Endodermal cell (in vitro differentiated cells): ENCODE measurements around the gene ZNF81. TPM values are rescaled to one million over a fixed set of nuclear protein-coding genes. Genes with fewer than 3 reads are reported as not detected.
A peak's percentile ranks its signal among the peaks of the same experiment; 100 is the strongest.
"Not testable (repeated sequence)": the region's sequence is repeated elsewhere in the genome, so short reads cannot be mapped to it uniquely, and the experiment has no call there.

Experiments
- DNase-seq: peaks from one replicate; pipeline ENCODE4 v3.0.0-alpha.2; 2017
- H3K27ac ChIP-seq: 2 replicates; pipeline ENCODE4 v1.5.1; 2013; ENCODE audit warnings: mild to moderate bottlenecking, low read depth, low read length, moderate library complexity
- H3K27me3 ChIP-seq: 2 replicates; pipeline ENCODE4 v1.6.1; 2013; ENCODE audit warnings: mild to moderate bottlenecking, low read length, moderate library complexity; ENCODE audit not compliant: insufficient read depth, control insufficient read depth, poor library complexity, severe bottlenecking
- H3K36me3 ChIP-seq: 2 replicates; pipeline ENCODE4 v1.7.0; 2013; ENCODE audit warnings: mild to moderate bottlenecking, low read length, moderate library complexity; ENCODE audit not compliant: control insufficient read depth, insufficient read depth
- H3K4me1 ChIP-seq: one replicate; pipeline ENCODE4 v1.7.0; 2013; ENCODE audit warnings: low read length; ENCODE audit not compliant: control insufficient read depth, insufficient read depth
- H3K4me3 ChIP-seq: 2 replicates; pipeline ENCODE4 v1.5.1; 2013; ENCODE audit warnings: mild to moderate bottlenecking, low read length, moderate library complexity
- H3K9ac ChIP-seq: 2 replicates; pipeline ENCODE4 v1.6.1; 2013; ENCODE audit warnings: mild to moderate bottlenecking, low read length, moderate library complexity; ENCODE audit not compliant: poor library complexity, severe bottlenecking; ENCODE audit errors: extremely low read depth
- H3K9me3 ChIP-seq: 2 replicates; pipeline ENCODE4 v1.6.1; 2013; ENCODE audit warnings: mild to moderate bottlenecking, low read length, moderate library complexity; ENCODE audit not compliant: control insufficient read depth
- H3K27ac Mint-ChIP-seq: 2 replicates; pipeline ENCODE4 v1.8.0; 2020; ENCODE audit warnings: mixed read lengths
- H3K27me3 Mint-ChIP-seq: 2 replicates; pipeline ENCODE4 v1.8.0; 2021; ENCODE audit warnings: mild to moderate bottlenecking, mixed read lengths; ENCODE audit not compliant: insufficient read depth
- H3K36me3 Mint-ChIP-seq: 2 replicates; pipeline ENCODE4 v1.8.0; 2020; ENCODE audit warnings: low read depth, mixed read lengths
- H3K4me1 Mint-ChIP-seq: 2 replicates; pipeline ENCODE4 v1.8.0; 2020; ENCODE audit warnings: mixed read lengths
- H3K4me3 Mint-ChIP-seq: 2 replicates; pipeline ENCODE4 v1.8.0; 2020; ENCODE audit warnings: mild to moderate bottlenecking, moderate library complexity, mixed read lengths
- H3K9me3 Mint-ChIP-seq: 2 replicates; pipeline ENCODE4 v1.8.0; 2020; ENCODE audit warnings: mild to moderate bottlenecking, mixed read lengths
- CTCF ChIP-seq: fragments of 200-600 bp; sonication (generic); conservative IDR thresholded peaks from 2 replicates; pipeline ENCODE4 v1.5.0; 2021; ENCODE audit warnings: antibody characterized with exemption, mild to moderate bottlenecking
- WGBS, 2 experiments: methylation state at CpG; one replicate each; pipeline versions ENCODE4 v1.1.5 to v1.1.7; 2013; ENCODE audit warnings: missing lambda C conversion rate in 2 of 2, mixed read lengths in 1 of 2; ENCODE audit not compliant: insufficient coverage in 1 of 2, insufficient read length in 1 of 2; 5-methylcytosine and 5-hydroxymethylcytosine counted together
- total RNA-seq, 2 donors: library from RNA; stranded (reverse); fragmentation: NEBNext Ultra II Directional in 1 of 2; extraction: Animal tissue kit (Norgen Biotek cat#: 25700) in 1 of 2; gene quantifications; 2 replicates in 1 of 2; 3 replicates in 1 of 2; pipeline ENCODE4 v1.2.1, GENCODE V29; 2021

ZNF81 gene
- total RNA-seq, 2 donors from 2014 or later, result 9.8 to 12.6 TPM

GRCh38 chrX:47806415-47807271, 30.1 kb upstream of the ZNF81 start:
- not testable (repeated sequence) for H3K4me1 ChIP-seq, H3K36me3 Mint-ChIP-seq, H3K36me3 ChIP-seq, H3K9me3 ChIP-seq, H3K9ac ChIP-seq, H3K4me3 ChIP-seq, H3K4me3 Mint-ChIP-seq, H3K27me3 Mint-ChIP-seq, H3K4me1 Mint-ChIP-seq, H3K27ac ChIP-seq, H3K27me3 ChIP-seq
- H3K9me3 Mint-ChIP-seq, result peaks cover 58% of the 10 kb centered on the region
- WGBS, 2 experiments, result 49 to 100% methylated on average over 1 to 9 of the region's 14 CpGs
- TF ChIP-seq CTCF, result peak; percentile 58
- peak; percentile 82 for DNase-seq
- H3K27ac Mint-ChIP-seq, result peak overlapping the region; percentile 93

DNA sequence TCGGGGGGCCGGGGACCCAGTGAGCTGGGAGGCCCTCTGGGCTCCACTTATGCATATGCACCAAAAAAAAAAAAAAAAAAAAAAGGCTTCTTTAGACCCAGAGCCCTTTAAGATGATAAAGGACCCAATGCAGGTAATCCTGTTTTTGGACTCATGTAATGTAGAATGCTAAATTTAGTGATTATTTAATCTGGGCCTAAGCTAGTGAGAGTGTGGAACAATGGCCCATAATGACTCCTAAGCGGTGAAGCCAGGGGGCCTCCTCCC, 29.5 kb upstream of the ZNF81 start:
- H3K9me3 Mint-ChIP-seq, result peaks cover 60% of the 10 kb centered on the region
- H3K27ac ChIP-seq, result not testable (repeated sequence)

DNA sequence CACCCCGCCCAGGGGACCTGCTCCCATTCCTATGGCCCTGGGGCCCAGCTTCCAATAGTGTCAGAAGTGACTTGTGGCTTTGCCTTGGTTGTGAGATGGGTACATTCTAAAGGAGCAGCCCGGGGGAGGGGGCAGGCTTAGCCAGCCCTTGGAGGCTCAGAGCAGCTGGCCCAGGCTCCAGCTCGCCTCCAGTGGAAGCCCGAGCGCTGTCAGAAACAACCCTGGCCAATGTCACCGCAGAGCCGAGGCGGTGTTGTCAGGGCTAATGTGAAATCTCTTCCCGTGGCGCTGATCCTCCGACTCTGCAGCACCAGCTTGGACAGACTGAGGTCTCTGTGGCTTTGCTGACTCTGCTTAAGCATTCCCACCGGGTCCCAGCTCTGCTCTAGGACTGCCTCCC, 29.2 kb upstream of the ZNF81 start:
- H3K27me3 ChIP-seq, result no peaks in the 10 kb centered on the region
- H3K27ac ChIP-seq, result no peak overlapping the region
- no peak overlapping the region for H3K9ac ChIP-seq
- Mint-ChIP-seq H3K27me3 (no peaks in the 10 kb centered on the region), H3K4me3 (no peak overlapping the region), H3K4me1 (peaks cover 8% of the 10 kb centered on the region), H3K9me3 (peaks cover 61% of the 10 kb centered on the region), H3K27ac (no peak overlapping the region), H3K36me3 (no peaks in the 10 kb centered on the region)
- DNase-seq, result peak; percentile 72
- H3K4me3 ChIP-seq, result no peak overlapping the region
- H3K36me3 ChIP-seq, result no peaks in the 10 kb centered on the region
- peaks cover 4% of the 10 kb centered on the region for H3K4me1 ChIP-seq
- H3K9me3 ChIP-seq, result no peaks in the 10 kb centered on the region
- no peak for TF ChIP-seq CTCF
- WGBS, 2 experiments, result 70 to 80% methylated on average over 1 to 12 of the region's 12 CpGs

More for the DNA sequence above, 29.5 kb upstream of the ZNF81 start:
- not testable (repeated sequence) for H3K4me3 ChIP-seq, H3K4me1 ChIP-seq, H3K9me3 ChIP-seq, H3K4me3 Mint-ChIP-seq, H3K36me3 Mint-ChIP-seq, H3K9ac ChIP-seq, DNase-seq, H3K36me3 ChIP-seq, H3K4me1 Mint-ChIP-seq, H3K27me3 ChIP-seq, H3K27ac Mint-ChIP-seq, H3K27me3 Mint-ChIP-seq
- WGBS, 2 experiments, result 45% methylated on average over 3 of the region's 3 CpGs; no CpG with 5 or more reads in 1 of the 2 experiments
